Hepatocyte (in vitro differentiated cells): ENCODE data around the gene TMEM141. TPM values are rescaled to one million over a fixed set of nuclear protein-coding genes. Genes with fewer than 3 reads are reported as not detected.

ENCODE experiments used
- DNase-seq: peaks from one replicate; pipeline ENCODE4 v3.0.0-alpha.2; 2016; ENCODE audit warnings: low spot score
- H2AFZ ChIP-seq: fragments of 200-600 bp; sonication (generic); 2 replicates; pipeline ENCODE4 v1.6.0; 2016; ENCODE audit warnings: antibody characterized with exemption, mild to moderate bottlenecking
- H3K27ac ChIP-seq: fragments of 200-600 bp; sonication (generic); 2 replicates; pipeline ENCODE4 v1.5.1; 2016; ENCODE audit warnings: mild to moderate bottlenecking
- H3K27me3 ChIP-seq: fragments of 200-600 bp; sonication (generic); 2 replicates; pipeline ENCODE4 v1.6.1; 2016
- H3K36me3 ChIP-seq: fragments of 200-600 bp; sonication (generic); replicated peaks from 2 replicates; pipeline ENCODE4 v1.5.1; 2016; ENCODE audit warnings: low read depth; ENCODE audit not compliant: insufficient read depth
- H3K4me1 ChIP-seq: fragments of 200-600 bp; sonication (generic); 2 replicates; pipeline ENCODE4 v1.5.1; 2016; ENCODE audit warnings: mild to moderate bottlenecking, moderate library complexity; ENCODE audit not compliant: insufficient read depth
- H3K4me2 ChIP-seq: fragments of 200-600 bp; sonication (generic); 2 replicates; pipeline ENCODE4 v1.6.0; 2016
- H3K4me3 ChIP-seq: fragments of 200-600 bp; sonication (generic); 2 replicates; pipeline ENCODE4 v1.5.1; 2016; ENCODE audit warnings: mild to moderate bottlenecking
- H3K79me2 ChIP-seq: fragments of 200-600 bp; sonication (generic); 2 replicates; pipeline ENCODE4 v1.6.0; 2017; ENCODE audit warnings: mild to moderate bottlenecking
- H3K9me2 ChIP-seq: fragments of 200-600 bp; sonication (generic); replicated peaks from 2 replicates; pipeline ENCODE4 v1.6.0; 2017; ENCODE audit warnings: mild to moderate bottlenecking; ENCODE audit not compliant: insufficient read depth
- H3K9me3 ChIP-seq: fragments of 200-600 bp; sonication (generic); 2 replicates; pipeline ENCODE4 v1.5.1; 2016; ENCODE audit warnings: low read depth, mild to moderate bottlenecking
- H4K20me1 ChIP-seq: fragments of 200-600 bp; sonication (generic); 2 replicates; pipeline ENCODE4 v1.6.0; 2016; ENCODE audit warnings: mild to moderate bottlenecking; ENCODE audit not compliant: insufficient read depth, poor library complexity, severe bottlenecking
- EZH2 ChIP-seq: fragments of 200-600 bp; sonication (generic); IDR thresholded peaks from 2 replicates; pipeline ENCODE4 v1.6.1; 2016; ENCODE audit warnings: antibody characterized with exemption, mild to moderate bottlenecking, borderline replicate concordance
- EZH2phosphoT487 ChIP-seq: fragments of 200-600 bp; sonication (generic); IDR thresholded peaks from one replicate; pipeline ENCODE4 v1.6.1; 2018; ENCODE audit warnings: antibody characterized with exemption, mild to moderate bottlenecking, low read depth, moderate library complexity; ENCODE audit not compliant: unreplicated experiment, severe bottlenecking
- WGBS: methylation state at CpG from one replicate; pipeline ENCODE4 v1.1.6; 2016; ENCODE audit warnings: low lambda C conversion rate; ENCODE audit errors: missing lambda C conversion rate; 5-methylcytosine and 5-hydroxymethylcytosine counted together
- polyA plus RNA-seq: library from polyadenylated mRNA; unstranded; fragments of >200 nt; fragmentation: Nextera tagmentation; extraction: Ambion mirVana; gene quantifications from 2 replicates; pipeline ENCODE4 v1.2.1, GENCODE V29; 2016
- total RNA-seq: library from RNA; depleted of rRNA; stranded (reverse); fragments of >200 nt; gene quantifications from 2 replicates; pipeline ENCODE4 v1.2.3, GENCODE V29; 2014
- TF ChIP-seq, protein P1 (sequence below): fragments of 200-600 bp; sonication (generic); IDR thresholded peaks from 2 replicates; pipeline ENCODE4 v1.5.1; 2016; ENCODE audit warnings: antibody characterized with exemption, mild to moderate bottlenecking; ENCODE audit not compliant: poor library complexity

TMEM141 gene
- total and polyA plus RNA-seq, 2 experiments from 2014 or later, result 230 to 385 TPM

DNA sequence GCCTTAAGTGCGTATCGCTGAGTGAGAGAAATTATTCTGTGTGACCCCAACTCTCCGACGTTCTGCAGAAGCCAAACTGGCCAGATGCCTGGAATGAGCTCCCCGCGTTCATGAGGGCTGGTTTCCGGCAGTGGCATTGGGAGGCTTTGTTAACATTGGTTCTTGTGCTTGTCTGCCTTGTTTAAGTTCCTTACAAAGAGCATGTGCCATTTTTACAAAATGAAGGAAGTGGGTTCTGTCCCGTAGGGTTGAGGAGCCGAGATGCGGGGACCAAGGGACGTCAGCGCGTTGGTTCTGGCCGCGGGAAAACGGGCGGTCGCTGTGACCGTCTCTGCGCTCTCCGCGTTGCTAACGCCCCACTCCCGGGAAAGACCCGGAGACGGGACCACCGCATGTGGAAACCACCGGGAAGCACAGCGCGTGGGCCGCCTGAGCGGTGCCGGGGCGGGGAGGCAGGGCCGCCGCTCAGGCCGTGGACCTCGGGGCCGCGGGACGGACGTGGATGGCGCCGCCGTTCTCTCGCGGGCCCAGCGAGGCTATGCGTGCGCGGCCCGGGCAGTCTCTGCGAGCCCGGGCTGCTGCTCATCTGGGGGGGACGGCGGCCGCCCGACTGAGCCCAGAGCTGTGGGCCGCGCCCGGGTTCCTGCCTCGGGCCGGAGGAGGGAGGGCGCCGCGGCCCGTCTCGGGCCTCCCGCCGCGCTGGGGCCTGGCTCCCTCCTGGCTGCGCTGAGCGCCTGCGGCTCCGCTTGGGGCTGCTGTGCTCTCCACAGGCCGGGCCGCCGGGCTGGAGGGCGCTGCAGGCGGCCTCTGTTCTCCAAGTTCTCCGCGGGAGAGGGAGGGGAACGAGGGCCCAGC, 30.1 kb downstream of the TMEM141 start:
- DNase-seq, result no peak
- TF ChIP-seq, protein P1, sequence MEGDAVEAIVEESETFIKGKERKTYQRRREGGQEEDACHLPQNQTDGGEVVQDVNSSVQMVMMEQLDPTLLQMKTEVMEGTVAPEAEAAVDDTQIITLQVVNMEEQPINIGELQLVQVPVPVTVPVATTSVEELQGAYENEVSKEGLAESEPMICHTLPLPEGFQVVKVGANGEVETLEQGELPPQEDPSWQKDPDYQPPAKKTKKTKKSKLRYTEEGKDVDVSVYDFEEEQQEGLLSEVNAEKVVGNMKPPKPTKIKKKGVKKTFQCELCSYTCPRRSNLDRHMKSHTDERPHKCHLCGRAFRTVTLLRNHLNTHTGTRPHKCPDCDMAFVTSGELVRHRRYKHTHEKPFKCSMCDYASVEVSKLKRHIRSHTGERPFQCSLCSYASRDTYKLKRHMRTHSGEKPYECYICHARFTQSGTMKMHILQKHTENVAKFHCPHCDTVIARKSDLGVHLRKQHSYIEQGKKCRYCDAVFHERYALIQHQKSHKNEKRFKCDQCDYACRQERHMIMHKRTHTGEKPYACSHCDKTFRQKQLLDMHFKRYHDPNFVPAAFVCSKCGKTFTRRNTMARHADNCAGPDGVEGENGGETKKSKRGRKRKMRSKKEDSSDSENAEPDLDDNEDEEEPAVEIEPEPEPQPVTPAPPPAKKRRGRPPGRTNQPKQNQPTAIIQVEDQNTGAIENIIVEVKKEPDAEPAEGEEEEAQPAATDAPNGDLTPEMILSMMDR, result no peak
- TF ChIP-seq EZH2 (no peak), EZH2phosphoT487 (no peak)
- peaks cover 9% of the 10 kb centered on the region for H3K4me1 ChIP-seq
- H2AFZ ChIP-seq, result no peak overlapping the region
- 40% methylated on average over 61 of the region's 83 CpGs for WGBS
- no peaks in the 10 kb centered on the region for H3K27me3 ChIP-seq
- H3K4me2 ChIP-seq, result peak overlapping the region; percentile 70
- no peaks in the 10 kb centered on the region for H3K9me3 ChIP-seq
- H3K27ac ChIP-seq, result peak overlapping the region; percentile 45
- H3K79me2 ChIP-seq, result peaks cover 64% of the 10 kb centered on the region
- peaks cover 22% of the 10 kb centered on the region for H4K20me1 ChIP-seq
- H3K9me2 ChIP-seq, result no peaks in the 10 kb centered on the region
- H3K4me3 ChIP-seq, result no peak overlapping the region
- no peaks in the 10 kb centered on the region for H3K36me3 ChIP-seq

GRCh38 chr9:136821826-136822544, 30.8 kb downstream of the TMEM141 start:
- peaks cover 18% of the 10 kb centered on the region for H4K20me1 ChIP-seq
- no peak overlapping the region for H3K4me3 ChIP-seq
- H2AFZ ChIP-seq, result no peak overlapping the region
- 76% methylated on average over 30 of the region's 42 CpGs for WGBS
- peaks cover 9% of the 10 kb centered on the region for H3K4me1 ChIP-seq
- H3K9me2 ChIP-seq, result no peaks in the 10 kb centered on the region
- no peaks in the 10 kb centered on the region for H3K9me3 ChIP-seq
- no peaks in the 10 kb centered on the region for H3K36me3 ChIP-seq
- H3K79me2 ChIP-seq, result peaks cover 56% of the 10 kb centered on the region
- TF ChIP-seq EZH2phosphoT487 (no peak), EZH2 (no peak)
- TF ChIP-seq, protein P1, result no peak
- peak overlapping the region; percentile 70 for H3K4me2 ChIP-seq
- no peaks in the 10 kb centered on the region for H3K27me3 ChIP-seq
- no peak overlapping the region for H3K27ac ChIP-seq
- no peak for DNase-seq

DNA sequence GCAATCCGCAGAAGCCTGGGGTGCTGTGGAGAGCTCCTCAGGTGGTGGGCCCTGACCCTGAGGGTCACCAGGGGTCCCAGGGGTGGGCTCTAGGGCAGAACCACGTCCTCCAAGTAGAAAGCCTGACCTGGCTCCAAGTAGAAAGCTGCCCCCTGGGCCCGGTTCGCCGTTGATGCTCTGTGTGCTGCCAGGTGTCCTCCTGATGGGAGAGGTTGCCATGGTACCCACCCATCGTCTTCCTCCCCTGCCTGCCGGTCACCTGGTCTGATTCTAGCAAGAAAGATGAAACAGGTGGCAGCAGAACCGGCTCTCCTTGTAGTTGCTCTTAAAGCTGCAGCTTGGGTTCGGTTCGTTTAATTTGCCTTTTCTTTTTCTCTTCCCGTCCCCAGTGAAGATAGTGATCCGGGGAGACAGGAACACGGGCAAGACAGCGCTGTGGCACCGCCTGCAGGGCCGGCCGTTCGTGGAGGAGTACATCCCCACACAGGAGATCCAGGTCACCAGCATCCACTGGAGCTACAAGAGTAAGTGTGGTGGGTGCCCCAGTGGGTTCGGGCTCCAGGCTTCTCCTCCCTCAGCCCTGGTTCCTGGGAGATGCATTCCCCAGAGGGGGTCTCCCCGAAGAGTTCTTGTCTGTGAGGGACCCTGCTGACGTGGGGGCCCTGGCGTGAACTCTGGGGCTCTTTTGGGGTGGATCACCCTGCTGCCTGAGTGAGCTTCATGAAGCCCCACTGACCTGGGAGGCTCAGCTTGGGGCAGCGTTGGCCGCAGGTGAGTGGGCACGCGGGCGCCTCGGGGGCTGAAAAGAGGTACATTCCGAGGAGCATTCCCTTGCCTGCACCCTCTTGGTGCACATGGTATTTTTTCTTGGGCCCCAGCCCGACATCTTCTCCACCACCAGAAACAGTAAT, 32.2 kb downstream of the TMEM141 start:
- WGBS, result 94% methylated on average over 29 of the region's 30 CpGs
- H3K27ac ChIP-seq, result no peak overlapping the region

More for the DNA sequence above, 32.2 kb downstream of the TMEM141 start:
- Histone ChIP-seq H3K4me2 (no peak overlapping the region), H3K27me3 (no peaks in the 10 kb centered on the region), H3K9me3 (no peaks in the 10 kb centered on the region), H3K4me1 (peaks cover 9% of the 10 kb centered on the region), H3K79me2 (peaks cover 43% of the 10 kb centered on the region), H3K36me3 (no peaks in the 10 kb centered on the region), H3K9me2 (no peaks in the 10 kb centered on the region), H4K20me1 (peaks cover 15% of the 10 kb centered on the region), H3K4me3 (no peak overlapping the region), H2AFZ (no peak overlapping the region)
- no peak for DNase-seq
- TF ChIP-seq EZH2 (no peak), EZH2phosphoT487 (no peak)
- TF ChIP-seq, protein P1, result no peak
